NCI-H748 treated with DMSO at 0.1 percent for 48 hours (cell line): Measurements from ENCODE around the gene KAT2B.

Source experiments
- DNase-seq: peaks from one replicate; lab custom pipeline; 2025; lab: John Stamatoyannopoulos, UW

The KAT2B gene

GRCh38 chr3:20143519-20143918 lies 103.3 kb downstream of the KAT2B start:
- DNase-seq: no peak

DNA sequence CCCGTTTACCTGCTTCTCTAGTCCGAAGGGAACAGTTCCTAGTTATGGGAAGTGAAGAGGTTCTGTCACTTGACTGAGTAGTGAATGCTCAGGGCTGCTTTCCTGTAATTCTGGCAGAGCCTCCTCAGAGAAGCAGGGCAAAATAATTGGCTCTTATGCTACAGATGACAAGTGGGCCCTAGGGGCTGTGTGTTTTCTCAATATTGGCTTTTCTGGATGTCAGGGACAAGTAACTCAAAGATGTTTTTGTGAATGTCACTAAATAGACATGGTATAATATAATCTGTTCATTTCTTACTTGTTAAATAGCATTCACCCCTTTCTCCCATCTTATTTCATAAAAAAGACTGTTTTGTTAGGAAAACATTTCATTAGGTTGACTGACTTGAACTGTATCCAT lies 105.6 kb downstream of the KAT2B start:
- DNase-seq: no peak

- DNase-seq: no peak
Observed at GRCh38 chr3:20146301-20146700, 106.1 kb downstream of the KAT2B start.

- DNase-seq: no peak
Observed at GRCh38 chr3:20147361-20147760, 107.1 kb downstream of the KAT2B start.

- no peak for DNase-seq
Observed at GRCh38 chr3:20148466-20148865, 108.2 kb downstream of the KAT2B start.

DNA sequence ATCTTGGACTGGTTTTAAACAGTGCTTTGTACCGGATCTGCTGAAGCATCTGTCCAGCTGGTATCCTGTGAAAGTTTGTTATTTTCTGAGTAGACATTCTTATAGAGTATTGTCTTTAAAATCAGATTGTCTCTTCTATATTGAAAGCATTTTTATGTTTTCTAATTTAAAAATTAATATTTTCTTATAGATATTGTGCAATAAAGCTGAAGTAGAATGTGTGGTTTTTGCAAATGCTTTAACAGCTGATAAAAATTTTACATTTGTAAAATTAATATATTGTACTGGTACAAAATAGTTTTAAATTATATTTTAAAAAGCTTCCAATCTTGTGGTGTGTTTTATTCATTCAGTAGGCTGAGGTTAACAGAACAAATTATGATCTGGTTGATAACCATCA lies 113.8 kb downstream of the KAT2B start:
- DNase-seq: no peak

DNA sequence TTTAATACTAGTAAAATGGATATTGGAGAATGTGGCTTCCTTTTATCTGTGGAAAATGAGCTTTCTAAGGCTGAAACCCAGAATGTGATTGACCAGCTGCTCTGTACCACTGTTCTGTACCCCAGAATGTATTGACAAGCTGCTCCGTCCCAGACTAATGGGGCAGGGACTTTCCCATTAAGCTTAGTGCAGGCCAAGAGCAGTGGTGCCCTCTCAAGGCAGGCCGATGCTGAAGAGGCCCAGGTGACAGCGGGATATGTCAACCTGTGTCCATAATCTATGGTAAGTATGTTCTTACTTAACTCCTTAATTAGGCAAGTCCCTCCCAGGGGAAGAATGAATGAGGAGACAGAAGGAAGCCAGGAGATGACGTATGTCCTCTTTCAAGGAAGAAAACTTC lies 114.7 kb downstream of the KAT2B start:
- DNase-seq: no peak

DNA sequence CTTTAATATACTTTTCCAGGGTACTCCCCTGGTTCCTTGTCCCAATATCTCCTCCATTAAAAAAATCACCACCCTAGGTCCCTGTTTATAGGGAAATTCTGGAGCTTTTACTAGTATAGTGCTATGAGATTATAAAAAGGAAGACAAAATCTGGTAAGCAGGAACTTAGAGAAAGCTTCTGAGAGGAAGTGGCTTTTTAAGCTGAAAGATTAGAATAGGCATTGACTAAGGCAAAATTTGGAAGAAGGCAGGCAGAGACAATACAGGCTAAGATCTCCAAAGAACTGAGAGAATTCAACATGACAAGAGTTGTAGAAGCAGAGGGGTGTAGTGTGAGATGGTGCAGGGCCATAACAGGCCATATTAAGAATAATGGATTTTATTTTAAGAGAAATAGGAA lies 120.0 kb downstream of the KAT2B start:
- no peak for DNase-seq

DNA sequence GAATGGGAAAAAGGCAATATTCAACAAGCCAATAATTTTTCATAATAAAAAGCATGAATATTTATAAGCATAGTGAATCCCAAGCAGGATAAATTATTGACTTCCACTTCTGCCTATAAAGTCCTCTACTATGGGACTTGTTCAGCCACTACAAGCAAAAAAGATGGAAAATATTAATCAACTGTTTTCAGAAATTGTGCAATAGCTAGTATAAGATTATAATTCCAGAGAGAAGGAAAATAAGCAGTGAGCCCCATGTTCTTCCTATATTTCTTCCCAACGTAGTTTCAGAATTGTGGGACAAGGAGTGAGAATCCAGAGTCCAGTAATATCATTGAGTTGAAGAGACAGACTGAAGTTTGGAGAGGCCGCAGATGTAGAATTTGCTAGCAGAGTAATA lies 121.5 kb downstream of the KAT2B start:
- no peak for DNase-seq

DNA sequence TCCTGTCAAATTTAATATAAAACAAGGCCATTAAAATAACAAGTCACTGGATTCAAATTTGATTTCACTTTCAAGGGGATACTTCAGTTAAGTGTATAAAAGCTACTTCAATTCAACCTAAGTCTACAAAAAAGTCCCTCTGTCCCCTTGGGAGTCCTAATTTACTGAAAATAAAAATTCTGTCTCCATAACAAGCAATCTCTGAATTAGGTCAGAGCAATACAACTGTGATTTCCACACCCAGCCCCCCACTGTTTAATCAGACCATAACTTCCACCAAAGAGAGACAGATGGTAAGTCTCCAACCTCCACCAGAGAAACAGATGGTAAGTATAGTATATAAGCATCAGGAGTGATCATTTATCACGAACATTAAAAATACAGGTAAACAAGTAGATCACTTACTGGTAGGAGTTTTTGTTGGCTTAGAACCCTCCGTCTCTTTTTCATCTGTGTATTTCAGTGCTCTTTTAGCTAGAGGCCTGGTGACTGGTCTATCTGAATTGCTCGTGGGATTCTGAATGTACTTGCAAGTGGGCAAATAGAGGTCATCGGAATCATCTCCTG lies 133.7 kb downstream of the KAT2B start:
- DNase-seq: no peak

DNA sequence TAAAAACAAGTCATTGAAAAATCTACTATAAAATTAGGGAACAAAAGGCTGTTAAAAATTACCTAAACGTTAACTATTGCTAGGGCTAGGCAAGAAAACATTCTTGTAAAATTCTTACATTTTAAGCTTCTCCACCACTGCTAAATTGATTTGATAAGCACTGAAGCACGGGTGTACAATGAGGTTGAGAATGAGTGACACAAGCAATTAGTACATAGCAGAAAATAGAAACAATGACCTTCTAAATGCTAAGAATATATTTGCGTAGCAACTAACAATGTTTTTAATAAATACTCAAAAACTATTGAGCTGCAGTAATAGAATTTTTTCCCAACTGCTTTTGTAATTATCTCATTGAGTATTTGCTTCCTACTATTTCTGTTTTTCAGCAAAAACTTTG lies 141.0 kb downstream of the KAT2B start:
- DNase-seq: no peak

- no peak for DNase-seq
Observed at GRCh38 chr3:20182206-20182605, 142.0 kb downstream of the KAT2B start.

GRCh38 chr3:20185331-20185678 lies 145.1 kb downstream of the KAT2B start:
- DNase-seq: peak; percentile 21

DNA sequence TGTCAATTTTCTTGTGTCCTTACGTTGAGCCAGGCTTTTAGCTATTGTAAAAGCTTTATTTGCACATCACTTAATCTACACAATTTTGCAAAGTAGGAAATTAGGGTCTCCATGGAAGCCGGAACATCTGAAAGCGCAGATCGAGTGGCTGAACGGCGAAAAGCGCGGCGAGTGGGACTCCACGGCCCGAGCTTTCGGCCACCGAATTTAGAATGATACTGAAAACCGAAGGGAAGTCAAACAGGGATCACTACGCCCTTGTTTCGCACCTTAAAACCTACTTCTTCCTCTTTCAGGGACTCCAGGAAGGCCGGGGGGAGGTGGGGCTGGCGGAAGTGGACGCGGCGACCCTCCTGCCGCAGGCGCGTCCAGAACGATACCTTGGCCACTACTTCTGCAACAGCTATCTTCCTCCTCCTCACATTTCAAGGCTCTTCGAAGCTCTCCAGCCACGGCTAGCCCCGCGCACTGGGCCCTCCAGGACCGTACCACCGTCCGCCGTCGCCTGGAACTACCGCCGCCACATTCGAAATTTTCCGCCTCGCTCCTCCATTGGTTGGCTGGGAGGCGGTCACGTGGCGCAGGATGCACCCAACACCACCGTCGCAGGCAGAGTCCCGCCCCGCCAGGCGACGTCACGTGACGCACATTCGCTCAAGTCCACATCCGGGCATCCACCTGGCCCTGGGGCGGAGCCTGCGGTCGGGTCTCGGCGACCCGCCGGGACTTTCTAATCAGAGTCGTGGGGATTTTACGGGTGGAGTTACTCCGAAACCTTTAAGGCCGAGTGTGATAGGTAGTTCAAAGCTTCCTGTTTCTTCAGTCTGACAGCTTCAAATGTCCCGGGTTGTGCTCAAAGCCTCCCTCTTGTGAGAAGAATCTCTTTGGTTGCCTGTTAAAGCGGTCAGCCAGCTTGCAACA lies 145.7 kb downstream of the KAT2B start, which contains the start of gene SGO1:
Gene SGO1, minus strand, starts transcription at position 528 of the 921 bp plus-strand sequence. CDS start 2,179 bp downstream, outside the sequence.
- peak; percentile 86 for DNase-seq

DNA sequence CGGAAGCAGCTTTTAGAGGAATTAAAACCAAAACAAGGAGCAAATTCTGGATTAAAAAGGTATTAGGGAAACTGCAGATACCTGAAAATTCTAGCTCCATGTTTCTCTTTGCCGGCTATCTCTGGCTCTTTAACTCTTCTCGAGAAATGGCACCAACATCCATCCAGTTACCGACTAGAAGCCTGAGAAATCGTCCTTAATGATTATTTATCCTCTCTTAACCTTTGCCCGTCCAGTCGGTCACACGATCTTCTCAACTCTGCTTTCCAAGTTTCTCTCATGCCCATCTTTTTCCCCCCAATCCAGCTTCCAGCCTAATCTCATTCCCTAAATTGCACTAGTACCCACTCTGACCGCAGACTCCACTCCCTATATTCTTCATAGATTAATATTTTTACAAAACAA lies 146.4 kb downstream of the KAT2B start:
- no peak for DNase-seq

DNA sequence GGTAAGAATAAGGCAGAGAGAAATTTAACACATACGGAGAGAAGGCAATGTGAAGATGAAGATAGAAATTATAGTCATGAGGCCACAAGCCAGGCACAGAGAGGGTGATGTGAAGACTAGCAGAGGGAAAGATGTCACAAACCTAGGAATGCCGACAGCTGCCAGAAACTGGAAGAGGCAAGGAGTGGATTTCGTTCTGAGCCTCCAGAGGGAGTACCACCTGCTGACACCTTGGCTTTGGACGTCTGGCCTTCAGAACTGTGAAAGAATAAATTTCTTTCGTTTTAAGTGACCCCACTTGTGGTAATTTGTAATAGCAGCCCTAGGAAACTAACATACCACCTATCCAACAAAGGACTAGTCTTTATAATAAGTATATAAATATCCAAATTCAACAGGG lies 150.7 kb downstream of the KAT2B start:
- no peak for DNase-seq

DNA sequence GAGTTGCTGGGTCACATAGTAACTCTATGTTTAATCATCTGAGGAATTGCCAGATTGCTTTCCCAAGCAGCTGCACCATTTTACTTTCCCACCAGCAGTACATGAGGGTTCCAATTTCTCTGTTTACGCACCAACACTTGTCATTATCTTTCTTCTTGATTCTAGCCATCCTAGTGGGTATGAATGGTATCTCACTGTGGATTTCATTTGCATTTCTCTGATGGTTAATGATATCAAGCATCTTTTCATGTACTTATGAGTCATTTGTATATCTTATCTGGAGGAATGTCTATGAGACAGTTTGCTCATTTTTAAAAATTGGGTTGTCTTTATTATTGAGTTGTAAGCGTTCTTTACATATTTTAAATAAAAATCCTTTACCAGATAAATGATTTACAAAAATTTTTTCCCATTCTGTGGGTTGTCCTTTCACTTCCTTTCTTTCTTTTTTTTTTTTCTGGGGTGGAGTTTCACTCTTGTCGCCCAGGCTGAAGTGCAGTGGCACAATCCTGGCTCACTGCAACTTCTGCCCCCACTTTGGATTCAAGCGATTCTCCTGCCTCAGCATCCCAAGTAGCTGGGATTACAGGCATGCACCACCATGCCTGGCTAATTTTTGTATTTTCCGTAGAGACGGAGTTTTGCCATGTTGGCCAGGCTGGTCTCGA lies 154.7 kb downstream of the KAT2B start:
- DNase-seq: no peak

GRCh38 chr3:20197775-20198174 lies 157.5 kb downstream of the KAT2B start:
- DNase-seq: no peak

GRCh38 chr3:20201143-20201542 lies 160.9 kb downstream of the KAT2B start:
- DNase-seq: no peak
